ENCODE results near the gene CCDC200. TPM values are rescaled to one million over a fixed set of nuclear protein-coding genes. Genes with fewer than 3 reads are reported as not detected.
A peak's percentile ranks its signal among the peaks of the same experiment; 100 is the strongest.
"Not testable (repeated sequence)": the region's sequence is repeated elsewhere in the genome, so short reads cannot be mapped to it uniquely, and the experiment has no call there.

Gene CCDC200
- total RNA-seq, 5 donors from 2014 or later (not counting 1 experiment from before 2014, with no cell fraction given), result not detected

- Mint-ChIP-seq H3K27me3 (no peaks in the 10 kb centered on the region), H3K9me3 (no peaks in the 10 kb centered on the region), H3K27ac (peak within 1 kb of the TSS; percentile 89 to 97), H3K4me1 (peaks cover 29 to 37% (median 34%) of the 10 kb centered on the region in 3 donors), H3K36me3 (peaks cover 25% of the 10 kb centered on the region), H3K4me3 (peak within 1 kb of the TSS; percentile 97 to 99 (median 98))
- DNase-seq (peak; percentile 42 to 85 (median 65)), ATAC-seq (replicated peaks in 1 of 4) (peak; percentile 89 to 94 (median 92))
- Histone ChIP-seq H3K36me3 (ENCODE audit: control insufficient read depth in 2 of 2, extremely low read depth in 1 of 2, insufficient read depth in 1 of 2, low read length in 1 of 2) (peaks cover 3 to 30% of the 10 kb centered on the region in 2 donors), H3K9me3 (no peaks in the 10 kb centered on the region), H3K4me3 (ENCODE audit: control insufficient read depth in 1 of 2, extremely low read depth in 1 of 2, low read length in 1 of 2) (peak within 1 kb of the TSS; percentile 68 to 80), H3K27ac (ENCODE audit: low read length) (peak within 1 kb of the TSS; percentile 84), H3K4me1 (ENCODE audit: control insufficient read depth in 1 of 2, extremely low read depth in 1 of 2, insufficient read depth in 2 of 2, low read length in 2 of 2) (peaks cover 18 to 22% of the 10 kb centered on the region in 2 experiments), H3K27me3 (replicated peaks in 1 of 2; ENCODE audit: control insufficient read depth in 2 of 2, extremely low read depth in 1 of 2, insufficient read depth in 2 of 2, low read length in 1 of 2) (no peaks in the 10 kb centered on the region)
- WGBS (ENCODE audit: insufficient coverage), result under 1% methylated on average over 28 of the region's 54 CpGs
- ChIA-PET POLR2A (interaction anchor here (0.6 to 2.7 kb wide), 7 partner anchors 40 to 214 kb away, joined by 4 to 12 read pairs (median 6); partner anchors contain the start of genes NBR1 (in 1 of the 2) and RPL27 (in 1 of the 2)), CTCF (interaction anchor here in 1 of 2 donors (0.6 to 2.0 kb wide), 8 partner anchors 13 to 272 kb away, joined by 3 to 10 read pairs (median 4); partner anchors contain the start of genes DHX8 and NBR1)
These were observed 16.7 kb downstream of the CCDC200 start, which contains the start of gene TMEM106A for GRCh38 chr17:43211480-43212402. Gene TMEM106A, plus strand, starts transcription at chr17:43211875. Its CDS starts 1,167 bp downstream, at chr17:43213042.

DNA sequence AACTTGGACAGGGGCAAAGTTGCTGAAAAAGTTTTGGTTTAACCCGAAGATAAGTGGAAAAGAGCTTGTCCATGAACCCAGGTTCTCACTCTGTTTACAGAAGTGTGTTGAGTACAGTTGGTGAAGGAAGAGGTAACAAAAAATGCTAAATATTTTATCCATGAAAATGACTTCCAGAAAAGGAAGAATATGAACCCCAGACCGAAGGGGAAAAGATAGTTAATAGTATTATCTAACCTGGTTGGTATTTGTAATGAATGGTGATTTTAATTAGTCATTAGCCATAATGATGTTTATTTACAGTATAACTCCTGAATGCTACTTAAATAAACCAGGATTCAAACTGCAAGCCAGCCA is 17.3 kb downstream of the CCDC200 start:
- Histone ChIP-seq H3K36me3 (ENCODE audit: control insufficient read depth in 2 of 2, extremely low read depth in 1 of 2, insufficient read depth in 1 of 2, low read length in 1 of 2) (peaks cover 3 to 25% of the 10 kb centered on the region in 2 donors), H3K27me3 (replicated peaks in 1 of 2; ENCODE audit: control insufficient read depth in 2 of 2, extremely low read depth in 1 of 2, insufficient read depth in 2 of 2, low read length in 1 of 2) (no peaks in the 10 kb centered on the region), H3K27ac (ENCODE audit: low read length) (peak overlapping the region; percentile 84), H3K4me1 (ENCODE audit: control insufficient read depth in 1 of 2, extremely low read depth in 1 of 2, insufficient read depth in 2 of 2, low read length in 2 of 2) (peaks cover 18 to 22% of the 10 kb centered on the region in 2 experiments), H3K9me3 (no peaks in the 10 kb centered on the region), H3K4me3 (ENCODE audit: control insufficient read depth in 1 of 2, extremely low read depth in 1 of 2, low read length in 1 of 2) (peak overlapping the region; percentile 68 to 80)
- Mint-ChIP-seq H3K4me1 (peaks cover 29 to 37% (median 33%) of the 10 kb centered on the region in 3 donors), H3K9me3 (no peaks in the 10 kb centered on the region), H3K36me3 (peaks cover 19% of the 10 kb centered on the region), H3K27ac (peak overlapping the region; percentile 89 to 97), H3K4me3 (peak overlapping the region; percentile 97 to 99 (median 98)), H3K27me3 (no peaks in the 10 kb centered on the region)
- no peak for ATAC-seq (replicated peaks in 1 of 4)
- DNase-seq, result peak in 1 of 35 experiments; percentile 18
- WGBS (ENCODE audit: insufficient coverage), result no CpG with 5 or more reads among the region's 2 CpGs
- ChIA-PET POLR2A (interaction anchor here in 1 of 2 donors (0.6 to 2.7 kb wide), 5 partner anchors 39 to 158 kb away, joined by 3 to 12 read pairs (median 3); partner anchors contain the start of gene NBR1), CTCF (interaction anchor here in 1 of 2 donors (1.0 to 2.0 kb wide), 5 partner anchors 13 to 273 kb away, joined by 3 to 10 read pairs (median 5); partner anchors contain the start of genes DHX8 and NBR1)

DNA sequence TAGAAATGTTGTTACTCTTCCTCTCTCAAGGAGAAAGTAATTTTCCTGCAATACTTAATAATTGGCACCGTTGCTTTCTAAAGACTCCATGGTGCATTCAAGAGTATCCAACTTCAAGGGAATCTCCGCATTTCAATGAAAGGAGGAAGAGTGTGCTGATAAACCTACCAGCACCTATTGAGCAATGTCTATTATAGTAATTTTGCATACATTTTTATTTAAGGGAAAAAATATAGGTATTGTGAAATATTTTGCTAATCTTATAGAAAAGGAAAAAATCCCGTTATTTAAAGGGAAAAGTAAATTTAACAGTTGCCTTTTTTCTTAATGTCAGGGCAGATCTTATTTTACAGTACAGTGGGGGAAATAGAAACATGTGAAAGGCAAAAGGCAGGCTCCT is 17.8 kb downstream of the CCDC200 start:
- Mint-ChIP-seq H3K4me1 (peaks cover 29 to 37% (median 30%) of the 10 kb centered on the region in 3 donors), H3K36me3 (peaks cover 16% of the 10 kb centered on the region), H3K27ac (peak overlapping the region; percentile 89 to 97), H3K27me3 (no peaks in the 10 kb centered on the region), H3K9me3 (no peaks in the 10 kb centered on the region), H3K4me3 (peak overlapping the region; percentile 97 to 99 (median 98))
- no peak for DNase-seq
- H3K4me1 ChIP-seq (ENCODE audit: control insufficient read depth in 1 of 2, extremely low read depth in 1 of 2, insufficient read depth in 2 of 2, low read length in 2 of 2), result peaks cover 18 to 22% of the 10 kb centered on the region in 2 experiments
- H3K36me3 ChIP-seq (ENCODE audit: control insufficient read depth in 2 of 2, extremely low read depth in 1 of 2, insufficient read depth in 1 of 2, low read length in 1 of 2), result peaks cover 3 to 21% of the 10 kb centered on the region in 2 donors
- H3K9me3 ChIP-seq, result no peaks in the 10 kb centered on the region
- no peak overlapping the region for H3K4me3 ChIP-seq (ENCODE audit: control insufficient read depth in 1 of 2, extremely low read depth in 1 of 2, low read length in 1 of 2)
- WGBS (ENCODE audit: insufficient coverage), result no CpG with 5 or more reads among the region's 3 CpGs
- H3K27ac ChIP-seq (ENCODE audit: low read length), result peak overlapping the region; percentile 84
- H3K27me3 ChIP-seq (replicated peaks in 1 of 2; ENCODE audit: control insufficient read depth in 2 of 2, extremely low read depth in 1 of 2, insufficient read depth in 2 of 2, low read length in 1 of 2), result no peaks in the 10 kb centered on the region
- POLR2A ChIA-PET, result interaction anchor here in 1 of 2 donors (0.6 to 2.7 kb wide), 4 partner anchors 105 to 158 kb away, joined by 3 to 12 read pairs (median 3); no protein-coding TSS in a partner anchor
- CTCF ChIA-PET, result interaction anchor here in 1 of 2 donors (1.8 kb wide), 1 partner anchor 273 kb away, joined by 5 read pairs; the partner anchor contains the start of gene DHX8
- ATAC-seq (replicated peaks in 1 of 4), result no peak

DNA sequence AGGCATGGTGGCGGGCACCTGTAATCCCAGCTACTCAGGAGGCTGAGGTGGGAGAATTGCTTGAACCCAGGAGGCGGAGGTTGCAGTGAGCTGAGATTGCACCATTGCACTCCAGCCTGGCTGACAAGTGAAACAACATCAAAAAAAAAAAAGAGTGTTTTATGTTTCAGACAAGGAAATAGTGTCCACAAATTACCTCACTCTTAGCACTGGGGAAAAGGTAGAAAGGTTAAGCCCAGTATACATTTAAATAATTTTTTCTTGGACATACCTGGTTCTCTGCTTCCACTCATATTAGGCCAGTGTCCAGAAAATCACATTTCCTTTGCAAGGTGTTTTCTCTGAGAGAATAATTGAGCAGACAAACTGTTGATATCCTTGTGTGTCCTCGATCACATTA is 25.4 kb downstream of the CCDC200 start:
- DNase-seq; H3K27ac Mint-ChIP-seq; H3K27ac ChIP-seq (ENCODE audit: low read length); H3K9me3 Mint-ChIP-seq; H3K4me3 ChIP-seq (ENCODE audit: control insufficient read depth in 1 of 2, extremely low read depth in 1 of 2, low read length in 1 of 2); H3K9me3 ChIP-seq; ATAC-seq (replicated peaks in 1 of 4); CTCF ChIA-PET; H3K27me3 ChIP-seq (replicated peaks in 1 of 2; ENCODE audit: control insufficient read depth in 2 of 2, extremely low read depth in 1 of 2, insufficient read depth in 2 of 2, low read length in 1 of 2); H3K27me3 Mint-ChIP-seq; H3K4me3 Mint-ChIP-seq; H3K4me1 ChIP-seq (ENCODE audit: control insufficient read depth in 1 of 2, extremely low read depth in 1 of 2, insufficient read depth in 2 of 2, low read length in 2 of 2); H3K4me1 Mint-ChIP-seq; POLR2A ChIA-PET: not testable (repeated sequence)
- peaks cover 21 to 73% of the 10 kb centered on the region in 2 donors for H3K36me3 ChIP-seq (ENCODE audit: control insufficient read depth in 2 of 2, extremely low read depth in 1 of 2, insufficient read depth in 1 of 2, low read length in 1 of 2)
- 100% methylated on average over 1 of the region's 3 CpGs for WGBS (ENCODE audit: insufficient coverage)
- H3K36me3 Mint-ChIP-seq, result peaks cover 47% of the 10 kb centered on the region

DNA sequence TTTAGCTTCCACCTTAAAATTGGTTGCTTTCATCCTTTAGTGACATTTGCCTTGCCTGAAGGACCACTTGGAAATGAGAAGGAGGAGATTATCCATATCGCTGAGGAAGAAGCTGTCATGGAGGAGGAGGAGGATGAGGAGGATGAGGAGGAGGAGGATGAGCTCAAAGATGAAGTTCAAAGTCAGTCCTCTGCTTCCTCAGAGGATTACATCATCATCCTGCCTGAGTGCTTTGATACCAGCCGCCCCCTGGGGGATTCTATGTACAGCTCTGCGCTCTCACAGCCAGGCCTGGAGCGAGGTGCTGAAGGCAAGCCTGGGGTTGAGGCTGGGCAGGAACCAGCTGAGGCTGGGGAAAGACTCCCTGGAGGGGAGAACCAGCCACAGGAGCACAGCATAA is 28.3 kb downstream of the CCDC200 start:
- no peaks in the 10 kb centered on the region for H3K27me3 Mint-ChIP-seq
- H3K9me3 ChIP-seq, result no peaks in the 10 kb centered on the region
- H3K36me3 ChIP-seq (ENCODE audit: control insufficient read depth in 2 of 2, extremely low read depth in 1 of 2, insufficient read depth in 1 of 2, low read length in 1 of 2), result peaks cover 21 to 80% of the 10 kb centered on the region in 2 donors
- ChIA-PET CTCF (interaction anchor here in 1 of 2 donors (0.5 to 1.4 kb wide), 2 partner anchors 14 to 31 kb away, joined by 3 read pairs; no protein-coding TSS in a partner anchor), POLR2A (interaction anchor here in 1 of 2 donors (0.5 kb wide), 1 partner anchor 22 kb away, joined by 3 read pairs; no protein-coding TSS in a partner anchor)
- ATAC-seq (replicated peaks in 1 of 4) (no peak), DNase-seq (no peak)
- no peak overlapping the region for H3K4me3 Mint-ChIP-seq
- H3K27me3 ChIP-seq (replicated peaks in 1 of 2; ENCODE audit: control insufficient read depth in 2 of 2, extremely low read depth in 1 of 2, insufficient read depth in 2 of 2, low read length in 1 of 2), result no peaks in the 10 kb centered on the region
- H3K4me1 ChIP-seq (ENCODE audit: control insufficient read depth in 1 of 2, extremely low read depth in 1 of 2, insufficient read depth in 2 of 2, low read length in 2 of 2), result no peaks in the 10 kb centered on the region
- 77% methylated on average over 4 of the region's 4 CpGs for WGBS (ENCODE audit: insufficient coverage)
- peaks cover 0 to 2% (median 0%) of the 10 kb centered on the region in 3 donors for H3K4me1 Mint-ChIP-seq
- H3K27ac ChIP-seq (ENCODE audit: low read length), result no peak overlapping the region
- no peaks in the 10 kb centered on the region for H3K9me3 Mint-ChIP-seq
- H3K36me3 Mint-ChIP-seq, result peaks cover 54% of the 10 kb centered on the region
- no peak overlapping the region for H3K4me3 ChIP-seq (ENCODE audit: control insufficient read depth in 1 of 2, extremely low read depth in 1 of 2, low read length in 1 of 2)
- no peak overlapping the region for H3K27ac Mint-ChIP-seq

DNA sequence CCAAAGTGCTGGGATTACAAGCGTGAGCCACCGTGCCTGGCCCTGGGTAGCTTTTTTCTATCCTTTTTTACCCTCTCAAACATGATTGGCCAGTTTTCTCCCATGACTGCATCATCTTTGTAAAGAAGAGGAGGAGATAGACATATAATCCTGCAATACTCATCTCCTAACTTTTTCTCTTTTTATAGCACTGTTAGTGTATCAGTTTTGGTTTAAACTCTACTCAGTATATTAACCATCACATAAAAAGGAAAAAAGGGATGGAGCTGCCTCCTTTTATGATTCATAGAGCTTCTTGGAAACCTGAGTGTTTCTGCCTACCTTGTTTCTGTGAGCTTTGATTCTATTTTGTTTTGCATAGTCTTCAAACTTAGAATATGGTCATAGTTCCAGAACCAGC is 28.8 kb downstream of the CCDC200 start:
- Mint-ChIP-seq H3K36me3 (peaks cover 59% of the 10 kb centered on the region), H3K4me3 (no peak overlapping the region), H3K27ac (no peak overlapping the region), H3K4me1 (peaks cover 0 to 2% (median 0%) of the 10 kb centered on the region in 3 donors), H3K9me3 (no peaks in the 10 kb centered on the region), H3K27me3 (no peaks in the 10 kb centered on the region)
- WGBS (ENCODE audit: insufficient coverage), result no CpG with 5 or more reads among the region's 2 CpGs
- ChIA-PET POLR2A (interaction anchor here in 1 of 2 donors (0.5 kb wide), 1 partner anchor 23 kb away, joined by 3 read pairs; no protein-coding TSS in a partner anchor), CTCF (interaction anchor here in 1 of 2 donors (0.5 to 1.4 kb wide), 2 partner anchors 14 to 30 kb away, joined by 3 read pairs; no protein-coding TSS in a partner anchor)
- Histone ChIP-seq H3K27ac (ENCODE audit: low read length) (no peak overlapping the region), H3K4me3 (ENCODE audit: control insufficient read depth in 1 of 2, extremely low read depth in 1 of 2, low read length in 1 of 2) (no peak overlapping the region), H3K4me1 (ENCODE audit: control insufficient read depth in 1 of 2, extremely low read depth in 1 of 2, insufficient read depth in 2 of 2, low read length in 2 of 2) (no peaks in the 10 kb centered on the region), H3K9me3 (no peaks in the 10 kb centered on the region), H3K36me3 (ENCODE audit: control insufficient read depth in 2 of 2, extremely low read depth in 1 of 2, insufficient read depth in 1 of 2, low read length in 1 of 2) (peaks cover 22 to 81% of the 10 kb centered on the region in 2 donors), H3K27me3 (replicated peaks in 1 of 2; ENCODE audit: control insufficient read depth in 2 of 2, extremely low read depth in 1 of 2, insufficient read depth in 2 of 2, low read length in 1 of 2) (no peaks in the 10 kb centered on the region)
- DNase-seq (no peak), ATAC-seq (replicated peaks in 1 of 4) (no peak)

Measured in T-cell (primary cell).